Gastrocnemius medialis (tissue), 4 donors: ENCODE data around the gene ZC3H15. TPM values are rescaled to one million over a fixed set of nuclear protein-coding genes. Genes with fewer than 3 reads are reported as not detected.

ENCODE experiments used
- ATAC-seq, 2 donors: fragments of 150-250 bp; one replicate each; pipeline ENCODE4 v1.9.1; 2016
- DNase-seq, 2 donors: peaks; one replicate each; pipeline ENCODE4 v3.0.0-alpha.2; 2019
- H3K27ac ChIP-seq, 4 donors: fragments of 200-600 bp; sonication (generic); 1 replicate in 1 of 4; 2 replicates in 3 of 4; pipeline ENCODE4 v1.5.1; 2016 to 2018; ENCODE audit warnings: mild to moderate bottlenecking in 2 of 4, moderate library complexity in 1 of 4
- H3K27me3 ChIP-seq, 3 donors: fragments of 200-600 bp; sonication (generic) in 2 of 3; 1 replicate in 1 of 3; 2 replicates in 2 of 3; pipeline versions ENCODE4 v1.5.1 to v1.6.0; 2016 to 2019; ENCODE audit warnings: mild to moderate bottlenecking in 1 of 3, moderate library complexity in 1 of 3
- H3K36me3 ChIP-seq, 2 donors: fragments of 200-600 bp; sonication (generic) in 1 of 2; one replicate each; pipeline ENCODE4 v1.5.1; 2017 to 2018
- H3K4me1 ChIP-seq, 2 donors: fragments of 200-600 bp; sonication (generic) in 1 of 2; one replicate each; pipeline ENCODE4 v1.5.1; 2016 to 2017; ENCODE audit warnings: mild to moderate bottlenecking in 2 of 2
- H3K4me3 ChIP-seq, 4 donors: fragments of 200-600 bp; sonication (generic) in 3 of 4; 1 replicate in 1 of 4; 2 replicates in 3 of 4; pipeline ENCODE4 v1.5.1; 2016 to 2019; ENCODE audit warnings: mild to moderate bottlenecking in 2 of 4
- H3K9me3 ChIP-seq, 3 donors: fragments of 200-600 bp; sonication (generic) in 2 of 3; 1 replicate in 1 of 3; 2 replicates in 2 of 3; pipeline ENCODE4 v1.5.1; 2016 to 2019
- POLR2A ChIP-seq, 2 donors: fragments of 450-650 bp; IDR thresholded peaks; one replicate each; pipeline ENCODE4 v1.6.1; 2017; ENCODE audit warnings: antibody characterized with exemption in 2 of 2, mild to moderate bottlenecking in 2 of 2, moderate library complexity in 2 of 2
- in situ Hi-C, 4 donors: fragments of 200-750 bp; cut with MboI; loops; one replicate each; pipeline versions ENCODE4 v1.15.0 to v1.8.0; 2017; ENCODE audit warnings: low sequenced_read_pairs in 4 of 4
- intact Hi-C: fragments of 100-400 bp; cut with DNase I; formaldehyde crosslinking; loops from one replicate; pipeline ENCODE4 v1.15.1; 2023; ENCODE audit warnings: low total_unique reads
- total RNA-seq, 4 donors: library from RNA; depleted of rRNA; stranded (reverse); fragments of >200 nt; gene quantifications; one replicate each; pipeline versions ENCODE4 v1.1.0 to v1.2.3, GENCODE V29; 2016
- TF ChIP-seq, protein P1 (sequence below), 5 experiments: fragments of 450-650 bp in 3 of 5; fragments of 200-600 bp in 2 of 5; sonication (generic) in 2 of 5; IDR thresholded peaks in 4 of 5; conservative IDR thresholded peaks in 1 of 5; 1 replicate in 4 of 5; 2 replicates in 1 of 5; pipeline ENCODE4 v1.5.1; 2016 to 2019; ENCODE audit warnings: antibody characterized with exemption in 5 of 5, mild to moderate bottlenecking in 3 of 5, moderate library complexity in 3 of 5

Gene ZC3H15
- total RNA-seq, 4 donors from 2014 or later: 56.3 to 68.9 (median 63.0) TPM

DNA sequence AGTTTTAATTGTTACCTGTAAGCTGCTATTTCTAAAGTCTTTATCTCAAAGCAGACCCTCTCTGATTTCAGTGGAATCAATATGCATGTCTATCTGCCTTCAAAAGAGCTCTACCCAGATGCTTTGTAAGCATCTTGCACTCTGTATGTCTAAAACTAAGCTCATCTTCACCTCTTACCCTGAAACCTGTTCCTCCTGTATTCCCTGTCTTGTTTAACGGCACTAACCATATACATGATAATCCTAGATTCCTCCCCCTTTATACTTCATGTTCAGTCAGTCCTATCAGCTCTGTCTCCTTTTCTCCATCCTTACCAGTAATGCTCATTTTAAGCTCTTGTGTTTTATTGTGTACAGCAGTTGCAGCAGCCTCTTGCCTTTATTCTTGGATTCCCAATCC is 12.8 kb downstream of the ZC3H15 start:
- Histone ChIP-seq H3K4me1 (peaks cover 3 to 6% of the 10 kb centered on the region in 2 donors), H3K9me3 (no peaks in the 10 kb centered on the region), H3K27ac (no peak overlapping the region), H3K4me3 (no peak overlapping the region), H3K27me3 (no peaks in the 10 kb centered on the region), H3K36me3 (peaks cover 0 to 68% of the 10 kb centered on the region in 2 donors)
- TF ChIP-seq, protein P1, sequence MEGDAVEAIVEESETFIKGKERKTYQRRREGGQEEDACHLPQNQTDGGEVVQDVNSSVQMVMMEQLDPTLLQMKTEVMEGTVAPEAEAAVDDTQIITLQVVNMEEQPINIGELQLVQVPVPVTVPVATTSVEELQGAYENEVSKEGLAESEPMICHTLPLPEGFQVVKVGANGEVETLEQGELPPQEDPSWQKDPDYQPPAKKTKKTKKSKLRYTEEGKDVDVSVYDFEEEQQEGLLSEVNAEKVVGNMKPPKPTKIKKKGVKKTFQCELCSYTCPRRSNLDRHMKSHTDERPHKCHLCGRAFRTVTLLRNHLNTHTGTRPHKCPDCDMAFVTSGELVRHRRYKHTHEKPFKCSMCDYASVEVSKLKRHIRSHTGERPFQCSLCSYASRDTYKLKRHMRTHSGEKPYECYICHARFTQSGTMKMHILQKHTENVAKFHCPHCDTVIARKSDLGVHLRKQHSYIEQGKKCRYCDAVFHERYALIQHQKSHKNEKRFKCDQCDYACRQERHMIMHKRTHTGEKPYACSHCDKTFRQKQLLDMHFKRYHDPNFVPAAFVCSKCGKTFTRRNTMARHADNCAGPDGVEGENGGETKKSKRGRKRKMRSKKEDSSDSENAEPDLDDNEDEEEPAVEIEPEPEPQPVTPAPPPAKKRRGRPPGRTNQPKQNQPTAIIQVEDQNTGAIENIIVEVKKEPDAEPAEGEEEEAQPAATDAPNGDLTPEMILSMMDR (IDR thresholded peaks at IDR 0.05 in 4 of 5, conservative IDR thresholded peaks at IDR 0.05 in 1 of 5): no peak
- TF ChIP-seq POLR2A (IDR thresholded peaks at IDR 0.05): no peak
- in situ Hi-C loops (loop anchor here in 1 of 4 donors (10.0 kb wide), 1 partner anchor 86 kb away; no protein-coding TSS in a partner anchor), intact Hi-C loops (no loop called here)
- DNase-seq: no peak
- ATAC-seq: no peak

DNA sequence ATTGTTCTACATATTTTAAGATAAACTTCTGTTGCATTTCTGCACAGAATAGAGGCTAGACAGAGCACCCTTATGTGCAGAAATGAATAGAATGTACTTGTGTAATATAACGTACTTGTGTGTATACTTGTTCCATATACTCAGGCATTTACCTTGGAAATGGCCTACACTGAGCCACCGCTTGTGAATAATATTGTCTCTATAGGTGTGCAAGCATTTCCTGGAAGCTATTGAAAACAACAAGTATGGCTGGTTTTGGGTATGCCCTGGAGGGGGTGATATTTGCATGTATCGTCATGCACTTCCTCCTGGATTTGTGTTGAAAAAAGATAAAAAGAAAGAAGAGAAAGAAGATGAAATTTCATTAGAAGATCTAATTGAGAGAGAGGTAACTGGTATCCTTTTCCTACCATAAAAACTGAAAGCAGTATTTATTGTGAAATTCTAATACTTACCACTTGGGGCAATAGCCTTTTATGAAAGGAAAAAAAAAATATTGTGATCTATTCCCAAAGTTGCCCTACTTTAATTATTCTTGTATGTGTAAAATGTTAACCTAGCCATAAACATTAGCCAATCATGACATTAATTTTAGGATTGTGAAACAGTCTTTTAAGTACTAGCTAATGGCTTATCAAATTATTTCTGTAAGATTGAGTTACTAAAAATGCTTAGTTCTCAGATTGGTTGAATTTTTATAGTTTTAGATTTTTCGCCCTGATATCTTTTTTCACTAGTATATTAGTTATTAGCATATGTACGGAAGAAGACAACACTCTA is 18.0 kb downstream of the ZC3H15 start:
- TF ChIP-seq, protein P1 (IDR thresholded peaks at IDR 0.05 in 4 of 5, conservative IDR thresholded peaks at IDR 0.05 in 1 of 5): peak; percentile 18 to 60 (median 55)
- no peak for TF ChIP-seq POLR2A (IDR thresholded peaks at IDR 0.05)
- DNase-seq (no peak), ATAC-seq (no peak)
- H3K27ac ChIP-seq: no peak overlapping the region
- in situ Hi-C loops (loop anchor here in 3 of 4 donors (5.0 to 10.0 kb wide), 2 partner anchors 138 to 141 kb away; no protein-coding TSS in a partner anchor), intact Hi-C loops (loop anchor here (1.0 kb wide), 1 partner anchor 137 kb away; no protein-coding TSS in a partner anchor)
- peaks cover 0 to 82% of the 10 kb centered on the region in 2 donors for H3K36me3 ChIP-seq
- H3K9me3 ChIP-seq: no peaks in the 10 kb centered on the region
- H3K27me3 ChIP-seq: no peaks in the 10 kb centered on the region
- no peaks in the 10 kb centered on the region for H3K4me1 ChIP-seq
- H3K4me3 ChIP-seq: no peak overlapping the region

DNA sequence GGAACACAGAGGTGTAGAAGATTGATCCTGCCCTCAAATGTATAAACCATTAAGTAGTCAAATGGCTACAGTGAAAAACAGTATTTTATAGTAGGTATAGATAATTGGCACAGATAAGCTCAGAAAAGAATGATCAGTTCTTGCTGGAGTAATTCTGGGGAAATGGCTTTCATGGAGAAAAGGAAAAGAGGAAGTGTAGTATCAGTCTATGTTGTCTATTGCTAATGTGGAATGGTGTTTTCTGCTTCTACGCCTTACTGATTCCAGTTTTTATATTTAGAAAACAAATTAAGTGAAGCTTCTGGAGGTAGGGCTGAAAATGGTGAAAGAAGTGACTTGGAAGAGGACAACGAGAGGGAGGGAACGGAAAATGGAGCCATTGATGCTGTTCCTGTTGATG is 22.2 kb downstream of the ZC3H15 start:
- intact Hi-C loops: loop anchor here (5.0 kb wide), 1 partner anchor 79 kb away; no protein-coding TSS in a partner anchor
- no peak for TF ChIP-seq POLR2A (IDR thresholded peaks at IDR 0.05)
- TF ChIP-seq, protein P1 (IDR thresholded peaks at IDR 0.05 in 4 of 5, conservative IDR thresholded peaks at IDR 0.05 in 1 of 5): no peak
- ATAC-seq (no peak), DNase-seq (no peak)
- H3K36me3 ChIP-seq: peaks cover 0 to 81% of the 10 kb centered on the region in 2 donors
- in situ Hi-C loops: loop anchor here in 3 of 4 donors (5.0 to 10.0 kb wide), 2 partner anchors 137 to 139 kb away; no protein-coding TSS in a partner anchor
- no peaks in the 10 kb centered on the region for H3K27me3 ChIP-seq
- H3K27ac ChIP-seq: no peak overlapping the region
- H3K4me3 ChIP-seq: no peak overlapping the region
- no peaks in the 10 kb centered on the region for H3K9me3 ChIP-seq
- no peaks in the 10 kb centered on the region for H3K4me1 ChIP-seq

DNA sequence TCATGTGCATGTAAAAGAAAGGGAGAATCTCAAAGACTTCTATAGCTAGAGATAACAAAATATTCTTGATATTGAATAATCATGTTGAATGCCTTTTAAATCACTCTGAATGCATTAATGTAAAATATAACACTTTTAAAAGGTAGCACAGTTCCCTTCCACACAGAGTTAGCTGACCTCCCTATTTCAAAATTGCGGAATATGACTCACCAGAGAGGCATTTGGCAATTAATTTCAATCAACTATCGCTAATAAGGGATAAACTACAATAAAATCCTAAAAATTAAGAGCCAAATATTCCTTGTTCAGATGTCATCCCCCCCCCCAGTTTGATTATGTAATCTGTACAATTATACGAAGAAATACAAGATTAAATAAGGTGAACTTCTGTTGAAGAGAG is 29.3 kb downstream of the ZC3H15 start:
- ATAC-seq (no peak), DNase-seq (no peak)
- Histone ChIP-seq H3K4me3 (no peak overlapping the region), H3K36me3 (peaks cover 0 to 20% of the 10 kb centered on the region in 2 donors), H3K4me1 (no peaks in the 10 kb centered on the region), H3K9me3 (no peaks in the 10 kb centered on the region), H3K27ac (no peak overlapping the region), H3K27me3 (no peaks in the 10 kb centered on the region)
- in situ Hi-C loops (no loop called here), intact Hi-C loops (no loop called here)
- TF ChIP-seq POLR2A (IDR thresholded peaks at IDR 0.05): no peak
- TF ChIP-seq, protein P1 (IDR thresholded peaks at IDR 0.05 in 4 of 5, conservative IDR thresholded peaks at IDR 0.05 in 1 of 5): no peak
